OCI-LY1 (cell line): ENCODE measurements around the gene TOM1.

Source experiments
- H2AFZ ChIP-seq: fragments of 200-600 bp; sonication (generic), shearing (Covaris generic); 2 replicates; pipeline ENCODE4 v1.6.0; 2014; ENCODE audit warnings: antibody characterized with exemption, mild to moderate bottlenecking, low read length
- H3F3A ChIP-seq: fragments of 200-600 bp; sonication (generic), shearing (Covaris generic); 2 replicates; pipeline ENCODE4 v1.6.0; 2014; ENCODE audit warnings: mild to moderate bottlenecking, antibody characterized with exemption, low read length, moderate library complexity; ENCODE audit not compliant: insufficient read depth
- H3K27ac ChIP-seq: fragments of 200-600 bp; sonication (generic); 2 replicates; pipeline ENCODE4 v1.5.1; 2014; ENCODE audit warnings: low read length, mixed run types, mild to moderate bottlenecking, low read depth; ENCODE audit not compliant: poor library complexity, severe bottlenecking
- H3K27me3 ChIP-seq: fragments of 200-600 bp; sonication (generic); 2 replicates; pipeline ENCODE4 v1.6.0; 2014; ENCODE audit warnings: antibody characterized with exemption, mild to moderate bottlenecking, low read length, moderate library complexity; ENCODE audit not compliant: insufficient read depth
- H3K36me3 ChIP-seq: fragments of 200-600 bp; sonication (generic); 2 replicates; pipeline ENCODE4 v1.6.1; 2014; ENCODE audit warnings: mild to moderate bottlenecking, antibody characterized with exemption, low read length, moderate library complexity, mixed read lengths; ENCODE audit not compliant: insufficient read depth
- H3K4me1 ChIP-seq: fragments of 200-600 bp; sonication (generic); 2 replicates; pipeline ENCODE4 v1.5.1; 2014; ENCODE audit warnings: mild to moderate bottlenecking, low read length, moderate library complexity; ENCODE audit not compliant: insufficient read depth, severe bottlenecking
- H3K4me2 ChIP-seq: fragments of 200-600 bp; sonication (generic), shearing (Covaris generic); 2 replicates; pipeline ENCODE4 v1.6.1; 2014; ENCODE audit warnings: low read length
- H3K4me3 ChIP-seq: fragments of 200-600 bp; sonication (generic); 2 replicates; pipeline ENCODE4 v1.5.1; 2014; ENCODE audit warnings: low read length, low read depth, mild to moderate bottlenecking, mixed read lengths; ENCODE audit not compliant: poor library complexity, severe bottlenecking
- H3K79me2 ChIP-seq: fragments of 200-600 bp; shearing (Covaris generic); 2 replicates; pipeline ENCODE4 v1.6.1; 2016; ENCODE audit warnings: mixed run types, low read length, mixed read lengths; ENCODE audit not compliant: insufficient read depth
- H3K9ac ChIP-seq: fragments of 200-600 bp; sonication (generic), shearing (Covaris generic); 2 replicates; pipeline ENCODE4 v1.6.1; 2014; ENCODE audit warnings: mild to moderate bottlenecking, low read length, mixed read lengths
- H3K9me2 ChIP-seq: fragments of 200-600 bp; sonication (generic), shearing (Covaris generic); 2 replicates; pipeline ENCODE4 v1.6.1; 2014; ENCODE audit warnings: low read depth, mild to moderate bottlenecking, low read length, mixed read lengths
- H3K9me3 ChIP-seq: fragments of 200-600 bp; shearing (Covaris generic); 2 replicates; pipeline ENCODE4 v1.6.1; 2014; ENCODE audit warnings: low read length, mixed read lengths
- H4K20me1 ChIP-seq: fragments of 200-600 bp; sonication (generic), shearing (Covaris generic); 2 replicates; pipeline ENCODE4 v1.6.0; 2016; ENCODE audit warnings: mild to moderate bottlenecking, low read length; ENCODE audit not compliant: insufficient read depth
- EZH2 ChIP-seq: fragments of 200-600 bp; sonication (generic), shearing (Covaris generic); IDR thresholded peaks from 2 replicates; pipeline ENCODE4 v1.8.0; 2017; ENCODE audit warnings: borderline replicate concordance, mixed run types, mild to moderate bottlenecking, antibody characterized with exemption, low read length, moderate library complexity, mixed read lengths
- TF ChIP-seq, protein P1 (sequence below): fragments of 200-600 bp; sonication (generic), shearing (Covaris generic); IDR thresholded peaks from 2 replicates; pipeline ENCODE4 v1.5.1; 2017; ENCODE audit warnings: mild to moderate bottlenecking, antibody characterized with exemption, low read length, moderate library complexity, mixed read lengths

TOM1 gene

DNA sequence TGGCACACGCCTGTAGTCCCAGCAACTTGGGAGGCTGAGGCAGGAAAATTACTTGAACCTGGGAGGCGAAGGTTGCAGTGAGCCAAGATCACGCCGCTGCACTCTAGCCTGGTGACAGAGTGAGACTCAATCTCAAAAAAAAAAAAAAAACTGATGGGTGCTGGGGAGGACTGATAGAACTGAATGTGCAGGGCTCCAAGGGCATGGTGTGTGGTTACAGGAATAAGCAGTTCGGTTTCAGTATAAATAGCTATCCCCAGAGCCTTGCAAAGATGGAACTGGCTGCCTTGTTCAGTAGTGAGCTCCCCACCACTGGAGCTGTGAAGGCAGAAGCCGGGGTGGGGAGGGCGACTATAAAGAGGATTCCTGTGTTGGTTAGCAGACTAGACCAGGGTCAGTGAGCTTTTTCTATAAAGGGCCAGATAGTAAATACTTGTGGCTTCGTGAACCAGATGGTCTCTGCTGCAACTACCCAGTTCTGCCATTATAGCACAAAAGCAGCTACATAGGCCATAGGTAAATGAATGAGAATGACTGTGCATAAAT, 5.9 kb downstream of the TOM1 start:
- no peaks in the 10 kb centered on the region for H3K27me3 ChIP-seq
- H3F3A ChIP-seq = no peaks in the 10 kb centered on the region
- no peak overlapping the region for H3K4me2 ChIP-seq
- H3K9me3 ChIP-seq = no peaks in the 10 kb centered on the region
- H3K36me3 ChIP-seq = no peaks in the 10 kb centered on the region
- no peak overlapping the region for H3K4me3 ChIP-seq
- peaks cover 41% of the 10 kb centered on the region for H3K4me1 ChIP-seq
- H4K20me1 ChIP-seq = no peaks in the 10 kb centered on the region
- no peak overlapping the region for H3K9ac ChIP-seq
- H3K27ac ChIP-seq = no peak overlapping the region
- no peak for TF ChIP-seq EZH2
- TF ChIP-seq, protein P1, sequence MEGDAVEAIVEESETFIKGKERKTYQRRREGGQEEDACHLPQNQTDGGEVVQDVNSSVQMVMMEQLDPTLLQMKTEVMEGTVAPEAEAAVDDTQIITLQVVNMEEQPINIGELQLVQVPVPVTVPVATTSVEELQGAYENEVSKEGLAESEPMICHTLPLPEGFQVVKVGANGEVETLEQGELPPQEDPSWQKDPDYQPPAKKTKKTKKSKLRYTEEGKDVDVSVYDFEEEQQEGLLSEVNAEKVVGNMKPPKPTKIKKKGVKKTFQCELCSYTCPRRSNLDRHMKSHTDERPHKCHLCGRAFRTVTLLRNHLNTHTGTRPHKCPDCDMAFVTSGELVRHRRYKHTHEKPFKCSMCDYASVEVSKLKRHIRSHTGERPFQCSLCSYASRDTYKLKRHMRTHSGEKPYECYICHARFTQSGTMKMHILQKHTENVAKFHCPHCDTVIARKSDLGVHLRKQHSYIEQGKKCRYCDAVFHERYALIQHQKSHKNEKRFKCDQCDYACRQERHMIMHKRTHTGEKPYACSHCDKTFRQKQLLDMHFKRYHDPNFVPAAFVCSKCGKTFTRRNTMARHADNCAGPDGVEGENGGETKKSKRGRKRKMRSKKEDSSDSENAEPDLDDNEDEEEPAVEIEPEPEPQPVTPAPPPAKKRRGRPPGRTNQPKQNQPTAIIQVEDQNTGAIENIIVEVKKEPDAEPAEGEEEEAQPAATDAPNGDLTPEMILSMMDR = no peak
- H3K9me2 ChIP-seq = no peaks in the 10 kb centered on the region
- no peaks in the 10 kb centered on the region for H3K79me2 ChIP-seq
- no peak overlapping the region for H2AFZ ChIP-seq

DNA sequence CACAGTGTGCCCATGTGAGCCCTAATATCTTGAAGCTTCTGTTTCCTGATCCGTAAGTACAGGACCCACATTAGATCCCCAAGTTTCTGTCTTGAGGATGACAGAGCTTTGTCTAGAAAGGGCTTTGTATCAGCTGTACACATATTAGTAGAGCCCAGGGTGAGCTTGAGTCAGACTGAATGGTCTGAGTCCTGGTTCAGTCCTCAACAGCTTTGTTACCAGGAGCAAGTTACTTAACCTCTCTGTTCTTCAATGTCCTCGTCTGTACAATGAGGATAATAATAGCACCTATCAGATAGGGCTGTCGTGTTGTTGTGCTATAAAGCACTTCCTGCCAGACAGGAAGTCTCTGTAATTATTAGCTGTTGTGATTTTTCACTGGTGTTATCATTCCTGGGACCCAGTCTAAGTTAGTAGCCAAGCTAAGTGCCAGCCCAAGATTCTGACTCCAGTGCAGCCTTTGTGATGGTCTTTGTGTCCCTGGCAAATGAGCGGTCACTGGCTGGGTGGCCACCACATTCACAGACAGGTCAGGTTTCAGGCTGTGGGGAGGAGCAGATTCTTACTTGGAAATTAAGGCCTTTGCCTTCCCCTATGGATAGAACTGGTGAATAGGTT, 6.8 kb downstream of the TOM1 start:
- Histone ChIP-seq H3F3A (no peaks in the 10 kb centered on the region), H3K4me1 (peaks cover 42% of the 10 kb centered on the region), H3K36me3 (no peaks in the 10 kb centered on the region), H3K79me2 (no peaks in the 10 kb centered on the region), H3K9me3 (no peaks in the 10 kb centered on the region), H3K27ac (peak overlapping the region; percentile 8), H2AFZ (no peak overlapping the region), H4K20me1 (no peaks in the 10 kb centered on the region), H3K9me2 (no peaks in the 10 kb centered on the region), H3K27me3 (no peaks in the 10 kb centered on the region), H3K4me2 (no peak overlapping the region), H3K4me3 (no peak overlapping the region), H3K9ac (no peak overlapping the region)
- no peak for TF ChIP-seq EZH2
- TF ChIP-seq, protein P1 = no peak

DNA sequence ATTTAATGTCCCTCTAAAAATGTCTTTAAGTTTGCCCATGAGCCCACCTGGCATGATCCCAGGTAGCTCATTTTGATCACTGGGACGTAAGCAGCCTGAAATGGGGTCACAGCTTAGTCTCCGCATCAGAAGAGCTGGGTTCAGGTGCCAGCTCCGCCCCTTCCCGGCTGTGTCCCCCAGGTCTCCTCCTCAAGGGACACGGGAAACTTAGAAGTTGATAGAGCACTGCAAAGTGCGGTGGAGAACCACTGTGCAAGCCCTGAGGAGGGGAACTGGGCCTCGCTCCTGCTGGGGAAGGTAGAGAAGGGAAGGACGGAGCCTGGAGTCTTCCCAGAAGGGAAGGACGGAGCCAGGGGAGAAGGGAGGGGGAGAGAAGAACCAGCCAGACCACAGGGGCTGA, 7.7 kb downstream of the TOM1 start:
- no peak overlapping the region for H3K9ac ChIP-seq
- H3K79me2 ChIP-seq = no peaks in the 10 kb centered on the region
- no peak overlapping the region for H3K4me3 ChIP-seq
- H3K9me2 ChIP-seq = no peaks in the 10 kb centered on the region
- no peaks in the 10 kb centered on the region for H3F3A ChIP-seq
- H3K27me3 ChIP-seq = no peaks in the 10 kb centered on the region
- no peaks in the 10 kb centered on the region for H3K9me3 ChIP-seq
- no peak overlapping the region for H3K27ac ChIP-seq
- H2AFZ ChIP-seq = no peak overlapping the region
- H3K4me2 ChIP-seq = no peak overlapping the region
- no peaks in the 10 kb centered on the region for H3K36me3 ChIP-seq
- H3K4me1 ChIP-seq = peaks cover 51% of the 10 kb centered on the region
- H4K20me1 ChIP-seq = no peaks in the 10 kb centered on the region
- TF ChIP-seq EZH2 = no peak
- TF ChIP-seq, protein P1 = no peak
